SK-N-SH treated with all-trans-retinoic acid at 6 μM for 48 hours (cell line): ENCODE measurements around the gene EIF4H.

ENCODE experiments used
- ATAC-seq: fragments of 200-7000 bp; cut with Tn5 transposase; 3 replicates; pipeline ENCODE4 v1.9.1; 2020; ENCODE audit warnings: mild to moderate bottlenecking, moderate library complexity
- BACH2 ChIP-seq: fragments of 250-450 bp; sonication (Bioruptor Pico); IDR thresholded peaks from 2 replicates; pipeline ENCODE4 v1.9.0; 2021; ENCODE audit warnings: mild to moderate bottlenecking, borderline replicate concordance
- CSDC2 ChIP-seq: fragments of 250-450 bp; sonication (Bioruptor Pico); IDR thresholded peaks from 2 replicates; pipeline ENCODE4 v1.5.0; 2020; ENCODE audit warnings: mild to moderate bottlenecking, moderate library complexity
- ESRRG ChIP-seq: fragments of 250-450 bp; sonication (Bioruptor Pico); IDR thresholded peaks from 2 replicates; pipeline ENCODE4 v1.6.1; 2021; ENCODE audit warnings: mild to moderate bottlenecking
- GLIS3 ChIP-seq: fragments of 250-450 bp; sonication (Bioruptor Pico); IDR thresholded peaks from 2 replicates; pipeline ENCODE4 v1.5.0; 2020; ENCODE audit warnings: mild to moderate bottlenecking, moderate library complexity
- ISL1 ChIP-seq: fragments of 250-450 bp; sonication (Bioruptor Pico); IDR thresholded peaks from 2 replicates; pipeline ENCODE4 v2.1.2; 2022; ENCODE audit warnings: mild to moderate bottlenecking, moderate library complexity
- OSR1 ChIP-seq: fragments of 250-450 bp; sonication (Bioruptor Pico); IDR thresholded peaks from 2 replicates; pipeline ENCODE4 v1.8.0; 2022; ENCODE audit warnings: moderate library complexity, mild to moderate bottlenecking, inconsistent platforms
- PATZ1 ChIP-seq: fragments of 250-450 bp; sonication (Bioruptor Pico); IDR thresholded peaks from 2 replicates; pipeline ENCODE4 v1.8.0; 2020; ENCODE audit warnings: mild to moderate bottlenecking, moderate library complexity, borderline replicate concordance
- PPARA ChIP-seq: fragments of 250-450 bp; sonication (Bioruptor Pico); IDR thresholded peaks from 2 replicates; pipeline ENCODE4 v1.5.0; 2020; ENCODE audit warnings: mild to moderate bottlenecking, borderline replicate concordance
- RARB ChIP-seq: fragments of 250-450 bp; sonication (Bioruptor Pico); IDR thresholded peaks from 2 replicates; pipeline ENCODE4 v1.8.0; 2021; ENCODE audit warnings: mild to moderate bottlenecking, moderate library complexity
- SNAI2 ChIP-seq: fragments of 250-450 bp; sonication (Bioruptor Pico); IDR thresholded peaks from 2 replicates; pipeline ENCODE4 v1.5.0; 2020; ENCODE audit warnings: mild to moderate bottlenecking, moderate library complexity
- TCF4 ChIP-seq: fragments of 250-450 bp; sonication (Bioruptor Pico); IDR thresholded peaks from 2 replicates; pipeline ENCODE4 v1.8.0; 2021; ENCODE audit warnings: mild to moderate bottlenecking, moderate library complexity, borderline replicate concordance
- ZFP3 ChIP-seq: fragments of 250-450 bp; sonication (Bioruptor Pico); IDR thresholded peaks from 2 replicates; pipeline ENCODE4 v1.5.0; 2020; ENCODE audit warnings: mild to moderate bottlenecking, moderate library complexity
- ZNF565 ChIP-seq: fragments of 450-650 bp; formaldehyde crosslinking; conservative IDR thresholded peaks from 2 replicates; pipeline ENCODE4 v1.5.0; 2020; ENCODE audit warnings: low read depth, mild to moderate bottlenecking, moderate library complexity
- ZNF70 ChIP-seq: fragments of 450-650 bp; formaldehyde crosslinking; IDR thresholded peaks from 2 replicates; pipeline ENCODE4 v1.5.0; 2020; ENCODE audit warnings: mild to moderate bottlenecking, moderate library complexity
- TF ChIP-seq, protein P1 (sequence below): fragments of 250-450 bp; sonication (Bioruptor Pico); IDR thresholded peaks from 2 replicates; pipeline ENCODE4 v1.8.0; 2021; ENCODE audit warnings: low read depth, mild to moderate bottlenecking, moderate library complexity, borderline replicate concordance
- TF ChIP-seq, protein P2 (sequence below): fragments of 250-450 bp; sonication (Bioruptor Pico); IDR thresholded peaks from 2 replicates; pipeline ENCODE4 v1.5.1; 2020; ENCODE audit warnings: low read depth, mild to moderate bottlenecking, moderate library complexity
- TF ChIP-seq, protein P3 (sequence below): fragments of 250-450 bp; sonication (Bioruptor Pico); IDR thresholded peaks from 2 replicates; pipeline ENCODE4 v1.5.0; 2020; ENCODE audit warnings: mild to moderate bottlenecking, moderate library complexity
- TF ChIP-seq, protein P4 (sequence below): fragments of 250-450 bp; sonication (Bioruptor Pico); IDR thresholded peaks from 2 replicates; pipeline ENCODE4 v1.5.1; 2021; ENCODE audit warnings: mild to moderate bottlenecking, moderate library complexity

EIF4H gene

GRCh38 chr7:74181821-74182220 is 7.7 kb downstream of the EIF4H start (continued):
- TF ChIP-seq, protein P1, sequence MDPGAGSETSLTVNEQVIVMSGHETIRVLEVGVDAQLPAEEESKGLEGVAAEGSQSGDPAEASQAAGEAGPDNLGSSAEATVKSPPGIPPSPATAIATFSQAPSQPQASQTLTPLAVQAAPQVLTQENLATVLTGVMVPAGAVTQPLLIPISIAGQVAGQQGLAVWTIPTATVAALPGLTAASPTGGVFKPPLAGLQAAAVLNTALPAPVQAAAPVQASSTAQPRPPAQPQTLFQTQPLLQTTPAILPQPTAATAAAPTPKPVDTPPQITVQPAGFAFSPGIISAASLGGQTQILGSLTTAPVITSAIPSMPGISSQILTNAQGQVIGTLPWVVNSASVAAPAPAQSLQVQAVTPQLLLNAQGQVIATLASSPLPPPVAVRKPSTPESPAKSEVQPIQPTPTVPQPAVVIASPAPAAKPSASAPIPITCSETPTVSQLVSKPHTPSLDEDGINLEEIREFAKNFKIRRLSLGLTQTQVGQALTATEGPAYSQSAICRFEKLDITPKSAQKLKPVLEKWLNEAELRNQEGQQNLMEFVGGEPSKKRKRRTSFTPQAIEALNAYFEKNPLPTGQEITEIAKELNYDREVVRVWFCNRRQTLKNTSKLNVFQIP (CRISPR knock-in tag) = no peak
- TF ChIP-seq OSR1 (CRISPR knock-in tag) (no peak), ISL1 (CRISPR knock-in tag) (no peak), GLIS3 (CRISPR knock-in tag) (no peak), ESRRG (no peak), PATZ1 (CRISPR knock-in tag) (no peak), PPARA (CRISPR knock-in tag) (no peak), ZNF70 (no peak), ZNF565 (CRISPR knock-in tag) (no peak), SNAI2 (CRISPR knock-in tag) (no peak)
- TF ChIP-seq, protein P2, sequence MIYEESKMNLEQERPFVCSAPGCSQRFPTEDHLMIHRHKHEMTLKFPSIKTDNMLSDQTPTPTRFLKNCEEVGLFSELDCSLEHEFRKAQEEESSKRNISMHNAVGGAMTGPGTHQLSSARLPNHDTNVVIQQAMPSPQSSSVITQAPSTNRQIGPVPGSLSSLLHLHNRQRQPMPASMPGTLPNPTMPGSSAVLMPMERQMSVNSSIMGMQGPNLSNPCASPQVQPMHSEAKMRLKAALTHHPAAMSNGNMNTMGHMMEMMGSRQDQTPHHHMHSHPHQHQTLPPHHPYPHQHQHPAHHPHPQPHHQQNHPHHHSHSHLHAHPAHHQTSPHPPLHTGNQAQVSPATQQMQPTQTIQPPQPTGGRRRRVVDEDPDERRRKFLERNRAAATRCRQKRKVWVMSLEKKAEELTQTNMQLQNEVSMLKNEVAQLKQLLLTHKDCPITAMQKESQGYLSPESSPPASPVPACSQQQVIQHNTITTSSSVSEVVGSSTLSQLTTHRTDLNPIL (CRISPR knock-in tag) = no peak

DNA sequence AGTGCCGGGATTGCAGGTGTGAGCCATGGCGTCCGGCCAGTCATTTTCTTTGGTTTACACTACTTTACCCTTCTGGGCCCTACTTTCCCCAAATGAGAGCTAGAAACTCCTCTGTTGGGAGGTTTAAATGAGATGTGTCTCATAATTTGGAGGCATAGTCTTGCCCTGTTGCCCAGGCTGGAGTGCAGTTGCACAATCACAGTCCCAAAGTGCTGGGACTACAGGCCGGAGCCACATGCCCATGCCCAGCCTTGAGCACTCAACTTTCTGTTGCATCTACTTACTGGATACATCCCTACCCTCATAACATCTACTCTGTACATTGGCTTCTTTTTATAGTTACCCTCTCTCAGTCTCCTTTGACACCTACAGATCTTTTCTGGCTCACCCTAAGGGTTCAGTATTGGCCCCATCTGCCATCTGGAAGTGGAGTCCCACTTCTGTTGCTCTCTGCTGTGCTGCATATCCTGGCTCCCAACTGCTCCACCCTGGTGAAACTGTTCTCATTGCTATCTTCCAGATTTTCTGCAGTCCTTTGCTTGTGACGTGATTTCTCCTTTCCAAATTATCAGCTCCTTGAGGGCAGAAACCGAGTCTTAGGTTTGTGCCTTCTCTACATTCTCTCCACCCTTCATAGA is 8.4 kb downstream of the EIF4H start:
- ATAC-seq = no peak; the same call in 2 of the 3 replicates
- TF ChIP-seq RARB (CRISPR knock-in tag) (no peak), CSDC2 (CRISPR knock-in tag) (no peak)

- ATAC-seq = 0 out of 3 replicates have a peak, but pooled peaks have one; percentile 10
- TF ChIP-seq RARB (CRISPR knock-in tag) (no peak), PPARA (CRISPR knock-in tag) (no peak), ISL1 (CRISPR knock-in tag) (no peak), TCF4 (CRISPR knock-in tag) (no peak), SNAI2 (CRISPR knock-in tag) (no peak)
- TF ChIP-seq, protein P3, sequence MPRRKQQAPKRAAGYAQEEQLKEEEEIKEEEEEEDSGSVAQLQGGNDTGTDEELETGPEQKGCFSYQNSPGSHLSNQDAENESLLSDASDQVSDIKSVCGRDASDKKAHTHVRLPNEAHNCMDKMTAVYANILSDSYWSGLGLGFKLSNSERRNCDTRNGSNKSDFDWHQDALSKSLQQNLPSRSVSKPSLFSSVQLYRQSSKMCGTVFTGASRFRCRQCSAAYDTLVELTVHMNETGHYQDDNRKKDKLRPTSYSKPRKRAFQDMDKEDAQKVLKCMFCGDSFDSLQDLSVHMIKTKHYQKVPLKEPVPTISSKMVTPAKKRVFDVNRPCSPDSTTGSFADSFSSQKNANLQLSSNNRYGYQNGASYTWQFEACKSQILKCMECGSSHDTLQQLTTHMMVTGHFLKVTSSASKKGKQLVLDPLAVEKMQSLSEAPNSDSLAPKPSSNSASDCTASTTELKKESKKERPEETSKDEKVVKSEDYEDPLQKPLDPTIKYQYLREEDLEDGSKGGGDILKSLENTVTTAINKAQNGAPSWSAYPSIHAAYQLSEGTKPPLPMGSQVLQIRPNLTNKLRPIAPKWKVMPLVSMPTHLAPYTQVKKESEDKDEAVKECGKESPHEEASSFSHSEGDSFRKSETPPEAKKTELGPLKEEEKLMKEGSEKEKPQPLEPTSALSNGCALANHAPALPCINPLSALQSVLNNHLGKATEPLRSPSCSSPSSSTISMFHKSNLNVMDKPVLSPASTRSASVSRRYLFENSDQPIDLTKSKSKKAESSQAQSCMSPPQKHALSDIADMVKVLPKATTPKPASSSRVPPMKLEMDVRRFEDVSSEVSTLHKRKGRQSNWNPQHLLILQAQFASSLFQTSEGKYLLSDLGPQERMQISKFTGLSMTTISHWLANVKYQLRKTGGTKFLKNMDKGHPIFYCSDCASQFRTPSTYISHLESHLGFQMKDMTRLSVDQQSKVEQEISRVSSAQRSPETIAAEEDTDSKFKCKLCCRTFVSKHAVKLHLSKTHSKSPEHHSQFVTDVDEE (CRISPR knock-in tag) = no peak
- TF ChIP-seq, protein P1 (CRISPR knock-in tag) = no peak
Observed at GRCh38 chr7:74183142-74183541, 9.0 kb downstream of the EIF4H start.

- ATAC-seq = peak; percentile 42
- no peak for TF ChIP-seq BACH2 (CRISPR knock-in tag)
- TF ChIP-seq ZFP3 (CRISPR knock-in tag) = no peak
- TF ChIP-seq CSDC2 (CRISPR knock-in tag) = no peak
- TF ChIP-seq, protein P4, sequence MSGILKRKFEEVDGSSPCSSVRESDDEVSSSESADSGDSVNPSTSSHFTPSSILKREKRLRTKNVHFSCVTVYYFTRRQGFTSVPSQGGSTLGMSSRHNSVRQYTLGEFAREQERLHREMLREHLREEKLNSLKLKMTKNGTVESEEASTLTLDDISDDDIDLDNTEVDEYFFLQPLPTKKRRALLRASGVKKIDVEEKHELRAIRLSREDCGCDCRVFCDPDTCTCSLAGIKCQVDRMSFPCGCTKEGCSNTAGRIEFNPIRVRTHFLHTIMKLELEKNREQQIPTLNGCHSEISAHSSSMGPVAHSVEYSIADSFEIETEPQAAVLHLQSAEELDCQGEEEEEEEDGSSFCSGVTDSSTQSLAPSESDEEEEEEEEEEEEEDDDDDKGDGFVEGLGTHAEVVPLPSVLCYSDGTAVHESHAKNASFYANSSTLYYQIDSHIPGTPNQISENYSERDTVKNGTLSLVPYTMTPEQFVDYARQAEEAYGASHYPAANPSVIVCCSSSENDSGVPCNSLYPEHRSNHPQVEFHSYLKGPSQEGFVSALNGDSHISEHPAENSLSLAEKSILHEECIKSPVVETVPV (CRISPR knock-in tag) = no peak
- TF ChIP-seq RARB (CRISPR knock-in tag) = no peak
- TF ChIP-seq ISL1 (CRISPR knock-in tag) = no peak
- TF ChIP-seq, protein P3 (CRISPR knock-in tag) = no peak
Observed at GRCh38 chr7:74183653-74184450, 9.7 kb downstream of the EIF4H start.
